MM.1S (cell line): ENCODE data around the gene DNAI2.

Experiments used
- CTCF ChIP-seq: fragments of 300-600 bp; sonication (generic); IDR thresholded peaks from 2 replicates; pipeline ENCODE4 v1.5.1; 2016; ENCODE audit warnings: antibody characterized with exemption, low read length, mixed read lengths
- EZH2 ChIP-seq: fragments of 300-600 bp; sonication (generic); optimal IDR thresholded peaks from 2 replicates; pipeline ENCODE3; 2017; ENCODE audit warnings: low read depth, mild to moderate bottlenecking, antibody characterized with exemption, low read length, mixed read lengths

DNA sequence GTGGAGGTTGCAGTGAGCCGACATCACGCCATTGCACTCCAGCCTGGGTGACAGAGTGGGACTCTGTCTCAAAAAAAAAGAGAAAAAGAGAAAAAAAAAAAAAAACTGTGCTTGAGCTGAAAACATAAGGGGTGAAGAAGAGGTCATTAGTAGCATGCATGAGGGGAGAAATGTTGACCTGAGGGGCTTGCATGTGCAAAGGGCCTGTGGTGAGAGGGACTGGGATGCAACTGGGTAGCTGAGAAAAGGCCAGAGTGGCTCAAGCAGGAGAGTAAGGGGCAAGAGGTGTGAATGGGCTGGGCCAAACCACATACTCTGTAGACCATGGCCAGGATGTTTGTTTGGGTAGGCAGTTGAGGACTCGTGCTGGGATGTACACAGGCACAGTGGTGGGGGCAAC, 55.3 kb downstream of the DNAI2 start:
- TF ChIP-seq CTCF = no peak
- no peak for TF ChIP-seq EZH2
